Gastrocnemius medialis (tissue), 4 donors: ENCODE results near the gene XYLT1.

Experiments
- POLR2A ChIP-seq, 2 donors: fragments of 450-650 bp; IDR thresholded peaks; one replicate each; pipeline ENCODE4 v1.6.1; 2017; ENCODE audit warnings: antibody characterized with exemption in 2 of 2, mild to moderate bottlenecking in 2 of 2, moderate library complexity in 2 of 2
- TF ChIP-seq, protein P1 (sequence below), 5 experiments: fragments of 450-650 bp in 3 of 5; fragments of 200-600 bp in 2 of 5; sonication (generic) in 2 of 5; IDR thresholded peaks in 4 of 5; conservative IDR thresholded peaks in 1 of 5; 1 replicate in 4 of 5; 2 replicates in 1 of 5; pipeline ENCODE4 v1.5.1; 2016 to 2019; ENCODE audit warnings: antibody characterized with exemption in 5 of 5, mild to moderate bottlenecking in 3 of 5, moderate library complexity in 3 of 5

DNA sequence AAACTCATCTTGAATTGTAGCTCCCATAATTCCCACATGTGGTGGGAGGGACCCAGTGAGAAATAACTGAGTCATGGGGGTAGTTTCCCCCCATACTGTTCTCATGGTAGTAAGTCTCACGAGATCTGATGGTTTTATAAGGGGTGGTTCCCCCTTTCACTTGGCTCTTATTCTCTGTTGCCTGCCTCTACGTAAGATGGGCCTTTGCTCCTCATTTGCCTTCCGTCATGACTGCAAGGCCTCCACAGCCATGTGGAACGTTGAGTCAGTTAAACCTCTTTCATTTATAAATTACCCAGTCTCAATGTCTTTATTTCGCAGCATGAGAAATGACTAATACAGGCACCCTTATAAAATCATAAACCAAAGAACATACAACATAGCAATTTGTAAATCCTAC is 79.0 kb downstream of the XYLT1 start:
- TF ChIP-seq, protein P1, sequence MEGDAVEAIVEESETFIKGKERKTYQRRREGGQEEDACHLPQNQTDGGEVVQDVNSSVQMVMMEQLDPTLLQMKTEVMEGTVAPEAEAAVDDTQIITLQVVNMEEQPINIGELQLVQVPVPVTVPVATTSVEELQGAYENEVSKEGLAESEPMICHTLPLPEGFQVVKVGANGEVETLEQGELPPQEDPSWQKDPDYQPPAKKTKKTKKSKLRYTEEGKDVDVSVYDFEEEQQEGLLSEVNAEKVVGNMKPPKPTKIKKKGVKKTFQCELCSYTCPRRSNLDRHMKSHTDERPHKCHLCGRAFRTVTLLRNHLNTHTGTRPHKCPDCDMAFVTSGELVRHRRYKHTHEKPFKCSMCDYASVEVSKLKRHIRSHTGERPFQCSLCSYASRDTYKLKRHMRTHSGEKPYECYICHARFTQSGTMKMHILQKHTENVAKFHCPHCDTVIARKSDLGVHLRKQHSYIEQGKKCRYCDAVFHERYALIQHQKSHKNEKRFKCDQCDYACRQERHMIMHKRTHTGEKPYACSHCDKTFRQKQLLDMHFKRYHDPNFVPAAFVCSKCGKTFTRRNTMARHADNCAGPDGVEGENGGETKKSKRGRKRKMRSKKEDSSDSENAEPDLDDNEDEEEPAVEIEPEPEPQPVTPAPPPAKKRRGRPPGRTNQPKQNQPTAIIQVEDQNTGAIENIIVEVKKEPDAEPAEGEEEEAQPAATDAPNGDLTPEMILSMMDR (IDR thresholded peaks at IDR 0.05 in 4 of 5, conservative IDR thresholded peaks at IDR 0.05 in 1 of 5) = no peak
- no peak for TF ChIP-seq POLR2A (IDR thresholded peaks at IDR 0.05)
